Left ventricle myocardium inferior (tissue), 1 donor: Measurements from ENCODE around the gene MGAT5B. TPM values are rescaled to one million over a fixed set of nuclear protein-coding genes. Genes with fewer than 3 reads are reported as not detected.

Experiments
- DNase-seq: peaks from one replicate; pipeline ENCODE4 v3.0.0-alpha.2; 2020
- H3K27ac ChIP-seq: fragments of 200-600 bp; replicated peaks from 2 replicates; pipeline ENCODE4 v1.8.0; 2021
- H3K27me3 ChIP-seq: fragments of 200-600 bp; 2 replicates; pipeline ENCODE4 v1.8.0; 2021; ENCODE audit warnings: low read depth
- H3K36me3 ChIP-seq: fragments of 200-600 bp; 2 replicates; pipeline ENCODE4 v1.8.0; 2021
- H3K4me1 ChIP-seq: fragments of 200-600 bp; 2 replicates; pipeline ENCODE4 v1.8.0; 2021
- H3K4me3 ChIP-seq: fragments of 200-600 bp; 2 replicates; pipeline ENCODE4 v1.8.0; 2021; ENCODE audit warnings: mild to moderate bottlenecking, moderate library complexity
- H3K9me3 ChIP-seq: fragments of 200-600 bp; replicated peaks from 2 replicates; pipeline ENCODE4 v1.8.0; 2021
- intact Hi-C: fragments of 100-400 bp; cut with micrococcal nuclease; formaldehyde crosslinking; loops from one replicate; pipeline ENCODE4 v1.11.0; 2022
- total RNA-seq: library from RNA; stranded (reverse); fragmentation: NEBNext Ultra II Directional; extraction: Animal tissue kit (Norgen Biotek cat#: 25700); gene quantifications from one replicate; pipeline ENCODE4 v1.2.1, GENCODE V29; 2021
- TF ChIP-seq, protein P1 (sequence below): fragments of 200-600 bp; IDR thresholded peaks from 2 replicates; pipeline ENCODE4 v1.8.0; 2021; ENCODE audit warnings: antibody characterized with exemption, mild to moderate bottlenecking, borderline replicate concordance
- donor health status: DM: no; HTN: yes; CAD: no; lungs with severe emphysema.

Gene MGAT5B
- total RNA-seq, 1 donor from 2014 or later: 0.08 TPM

DNA sequence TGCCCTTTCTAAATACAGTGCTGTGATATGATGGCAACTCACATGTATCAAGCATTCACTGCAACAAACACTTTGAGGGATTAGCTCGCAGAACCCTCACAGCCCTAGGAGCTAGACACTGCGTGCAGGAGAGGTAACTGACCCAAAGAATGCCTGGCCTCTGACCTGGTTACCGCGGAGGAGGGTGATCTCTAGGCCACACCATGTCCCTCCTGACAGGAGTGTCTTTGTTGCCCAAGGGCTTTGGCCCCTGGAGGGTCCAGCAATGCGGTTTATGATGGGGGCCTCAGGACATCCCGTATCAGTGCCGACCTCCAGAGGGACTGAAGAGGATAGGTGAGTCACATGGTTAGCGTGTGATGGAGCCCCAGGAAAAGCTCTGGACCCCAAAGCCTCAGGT lies 130.6 kb downstream of the MGAT5B start:
- Histone ChIP-seq H3K4me3 (no peak overlapping the region), H3K27me3 (peaks cover 76% of the 10 kb centered on the region), H3K36me3 (no peaks in the 10 kb centered on the region), H3K4me1 (peaks cover 5% of the 10 kb centered on the region), H3K27ac (no peak overlapping the region), H3K9me3 (no peaks in the 10 kb centered on the region)
- TF ChIP-seq, protein P1, sequence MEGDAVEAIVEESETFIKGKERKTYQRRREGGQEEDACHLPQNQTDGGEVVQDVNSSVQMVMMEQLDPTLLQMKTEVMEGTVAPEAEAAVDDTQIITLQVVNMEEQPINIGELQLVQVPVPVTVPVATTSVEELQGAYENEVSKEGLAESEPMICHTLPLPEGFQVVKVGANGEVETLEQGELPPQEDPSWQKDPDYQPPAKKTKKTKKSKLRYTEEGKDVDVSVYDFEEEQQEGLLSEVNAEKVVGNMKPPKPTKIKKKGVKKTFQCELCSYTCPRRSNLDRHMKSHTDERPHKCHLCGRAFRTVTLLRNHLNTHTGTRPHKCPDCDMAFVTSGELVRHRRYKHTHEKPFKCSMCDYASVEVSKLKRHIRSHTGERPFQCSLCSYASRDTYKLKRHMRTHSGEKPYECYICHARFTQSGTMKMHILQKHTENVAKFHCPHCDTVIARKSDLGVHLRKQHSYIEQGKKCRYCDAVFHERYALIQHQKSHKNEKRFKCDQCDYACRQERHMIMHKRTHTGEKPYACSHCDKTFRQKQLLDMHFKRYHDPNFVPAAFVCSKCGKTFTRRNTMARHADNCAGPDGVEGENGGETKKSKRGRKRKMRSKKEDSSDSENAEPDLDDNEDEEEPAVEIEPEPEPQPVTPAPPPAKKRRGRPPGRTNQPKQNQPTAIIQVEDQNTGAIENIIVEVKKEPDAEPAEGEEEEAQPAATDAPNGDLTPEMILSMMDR: no peak
- intact Hi-C loops: no loop called here
- DNase-seq: no peak

Other genes with a start within 250 kb of the MGAT5B start
- 3.1 TPM for gene ST6GALNAC1, start 224.6 kb upstream of the MGAT5B start, total RNA-seq
- gene MXRA7, start 157.4 kb upstream of the MGAT5B start, total RNA-seq: 411 TPM
- 65.2 TPM for gene JMJD6, start 141.8 kb upstream of the MGAT5B start, total RNA-seq
- 21.0 TPM for gene METTL23, start 141.6 kb upstream of the MGAT5B start, total RNA-seq
- 78.5 TPM for gene SRSF2, start 131.1 kb upstream of the MGAT5B start, total RNA-seq
- gene MFSD11, start 130.3 kb upstream of the MGAT5B start, total RNA-seq: 21.4 TPM